SU-DHL-6 (cell line): Measurements from ENCODE around the gene GATA3.

Experiments used
- H2AFZ ChIP-seq: fragments of 200-600 bp; sonication (generic); 2 replicates; pipeline ENCODE4 v1.6.1; 2014; ENCODE audit warnings: low read depth, mild to moderate bottlenecking, moderate library complexity, mixed read lengths, antibody characterized with exemption, low read length; ENCODE audit not compliant: severe bottlenecking
- H3F3A ChIP-seq: fragments of 200-600 bp; shearing (Covaris generic); 2 replicates; pipeline ENCODE4 v1.6.0; 2016; ENCODE audit warnings: antibody characterized with exemption, mild to moderate bottlenecking; ENCODE audit not compliant: insufficient read depth
- H3K27ac ChIP-seq: fragments of 200-600 bp; sonication (generic); 2 replicates; pipeline ENCODE4 v1.5.1; 2016; ENCODE audit warnings: low read depth, mild to moderate bottlenecking, low read length, moderate library complexity, mixed read lengths
- H3K27me3 ChIP-seq: fragments of 200-600 bp; sonication (generic), shearing (Covaris generic); 2 replicates; pipeline ENCODE4 v1.6.0; 2014; ENCODE audit warnings: mild to moderate bottlenecking, low read length
- H3K36me3 ChIP-seq: fragments of 200-600 bp; sonication (generic); 2 replicates; pipeline ENCODE4 v1.6.1; 2014; ENCODE audit warnings: mild to moderate bottlenecking, low read length, mixed read lengths
- H3K4me2 ChIP-seq: fragments of 300-600, 200-600 bp; shearing (Covaris generic), sonication (generic); 2 replicates; pipeline ENCODE4 v1.6.0; 2014; ENCODE audit warnings: low read length, low read depth, mild to moderate bottlenecking; ENCODE audit not compliant: poor library complexity, severe bottlenecking
- H3K4me3 ChIP-seq: fragments of 200-600 bp; sonication (generic); 2 replicates; pipeline ENCODE4 v1.5.1; 2014; ENCODE audit warnings: antibody characterized with exemption, low read length, mild to moderate bottlenecking, mixed read lengths; ENCODE audit not compliant: insufficient read depth, poor library complexity, severe bottlenecking
- H3K79me2 ChIP-seq: fragments of 200-600 bp; sonication (generic); 2 replicates; pipeline ENCODE4 v1.6.1; 2014; ENCODE audit warnings: mild to moderate bottlenecking, low read length, moderate library complexity; ENCODE audit not compliant: insufficient read depth
- H3K9ac ChIP-seq: fragments of 200-600 bp; sonication (generic); 2 replicates; pipeline ENCODE4 v1.7.0; 2014; ENCODE audit warnings: mild to moderate bottlenecking, low read length
- H3K9me2 ChIP-seq: fragments of 200-600 bp; sonication (generic); replicated peaks from 2 replicates; pipeline ENCODE4 v1.6.1; 2014; ENCODE audit warnings: low read length; ENCODE audit not compliant: insufficient read depth
- H3K9me3 ChIP-seq: fragments of 200-600 bp; sonication (generic); 2 replicates; pipeline ENCODE4 v1.6.1; 2014; ENCODE audit warnings: low read length, mixed read lengths; ENCODE audit not compliant: insufficient read depth
- H4K20me1 ChIP-seq: fragments of 200-600 bp; sonication (generic); 2 replicates; pipeline ENCODE4 v1.6.1; 2014; ENCODE audit warnings: low read depth, mild to moderate bottlenecking, antibody characterized with exemption, low read length, moderate library complexity, mixed read lengths
- EZH2phosphoT487 ChIP-seq: fragments of 200-600 bp; sonication (generic), shearing (Covaris generic); conservative IDR thresholded peaks from 2 replicates; pipeline ENCODE4 v1.6.1; 2018; ENCODE audit warnings: mild to moderate bottlenecking, antibody characterized with exemption, low read length, moderate library complexity, mixed read lengths
- TF ChIP-seq, protein P1 (sequence below): fragments of 200-600 bp; sonication (generic); IDR thresholded peaks from one replicate; pipeline ENCODE4 v1.5.1; 2017; ENCODE audit warnings: antibody characterized with exemption, mild to moderate bottlenecking, low read length, moderate library complexity; ENCODE audit not compliant: insufficient read depth, poor library complexity, severe bottlenecking

The GATA3 gene

DNA sequence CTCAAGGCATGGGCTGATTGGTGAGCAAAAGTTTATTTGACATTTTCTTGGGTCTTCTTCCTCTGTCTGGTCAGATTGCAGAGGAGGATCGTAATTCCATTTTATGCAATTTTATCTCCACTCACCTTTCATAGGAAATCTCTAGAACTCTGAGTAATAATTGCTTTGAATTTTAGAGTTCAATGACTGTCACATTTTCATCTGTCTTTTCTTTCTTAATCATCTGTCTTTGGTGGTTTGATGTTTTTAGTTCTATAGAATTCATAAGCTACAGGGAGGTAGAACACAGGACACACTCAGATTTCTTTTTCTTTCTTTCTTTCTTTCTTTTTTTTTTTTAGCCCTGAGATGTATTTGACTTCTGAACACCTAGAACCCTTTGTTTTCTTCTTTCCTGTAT lies 11.6 kb downstream of the GATA3 start:
- H3K27ac ChIP-seq, result no peak overlapping the region
- TF ChIP-seq EZH2phosphoT487, result no peak
- TF ChIP-seq, protein P1, sequence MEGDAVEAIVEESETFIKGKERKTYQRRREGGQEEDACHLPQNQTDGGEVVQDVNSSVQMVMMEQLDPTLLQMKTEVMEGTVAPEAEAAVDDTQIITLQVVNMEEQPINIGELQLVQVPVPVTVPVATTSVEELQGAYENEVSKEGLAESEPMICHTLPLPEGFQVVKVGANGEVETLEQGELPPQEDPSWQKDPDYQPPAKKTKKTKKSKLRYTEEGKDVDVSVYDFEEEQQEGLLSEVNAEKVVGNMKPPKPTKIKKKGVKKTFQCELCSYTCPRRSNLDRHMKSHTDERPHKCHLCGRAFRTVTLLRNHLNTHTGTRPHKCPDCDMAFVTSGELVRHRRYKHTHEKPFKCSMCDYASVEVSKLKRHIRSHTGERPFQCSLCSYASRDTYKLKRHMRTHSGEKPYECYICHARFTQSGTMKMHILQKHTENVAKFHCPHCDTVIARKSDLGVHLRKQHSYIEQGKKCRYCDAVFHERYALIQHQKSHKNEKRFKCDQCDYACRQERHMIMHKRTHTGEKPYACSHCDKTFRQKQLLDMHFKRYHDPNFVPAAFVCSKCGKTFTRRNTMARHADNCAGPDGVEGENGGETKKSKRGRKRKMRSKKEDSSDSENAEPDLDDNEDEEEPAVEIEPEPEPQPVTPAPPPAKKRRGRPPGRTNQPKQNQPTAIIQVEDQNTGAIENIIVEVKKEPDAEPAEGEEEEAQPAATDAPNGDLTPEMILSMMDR, result no peak
- H3K27me3 ChIP-seq, result no peaks in the 10 kb centered on the region
- no peaks in the 10 kb centered on the region for H3K9me2 ChIP-seq
- no peak overlapping the region for H3K4me2 ChIP-seq
- no peak overlapping the region for H2AFZ ChIP-seq
- no peaks in the 10 kb centered on the region for H3K36me3 ChIP-seq
- H3K9ac ChIP-seq, result no peak overlapping the region
- H3K79me2 ChIP-seq, result no peaks in the 10 kb centered on the region
- H4K20me1 ChIP-seq, result no peaks in the 10 kb centered on the region
- no peaks in the 10 kb centered on the region for H3K9me3 ChIP-seq
- H3K4me3 ChIP-seq, result no peak overlapping the region
- H3F3A ChIP-seq, result no peaks in the 10 kb centered on the region

DNA sequence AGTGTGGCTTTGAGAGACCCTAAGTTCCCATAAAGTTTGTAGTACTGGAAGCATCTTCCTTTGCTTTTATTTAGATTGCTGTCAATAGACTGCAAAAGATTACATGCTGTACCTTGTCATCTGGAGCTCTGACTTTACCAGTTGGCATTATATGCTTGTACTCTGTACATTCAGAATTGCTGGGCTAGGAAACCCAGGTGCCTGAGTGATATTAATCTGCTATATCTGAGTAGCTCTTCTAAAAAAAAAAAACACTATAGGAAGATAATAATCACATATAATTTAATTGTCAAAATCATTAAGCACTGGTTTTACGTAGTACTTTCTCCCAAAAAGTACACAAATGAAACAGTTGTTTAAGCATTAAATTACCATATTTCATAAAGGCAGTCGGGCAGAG lies 12.3 kb downstream of the GATA3 start:
- TF ChIP-seq, protein P1, result no peak
- no peak for TF ChIP-seq EZH2phosphoT487
- Histone ChIP-seq H3K79me2 (no peaks in the 10 kb centered on the region), H3K4me2 (no peak overlapping the region), H3K9me2 (no peaks in the 10 kb centered on the region), H3F3A (no peaks in the 10 kb centered on the region), H3K4me3 (no peak overlapping the region), H3K9me3 (no peaks in the 10 kb centered on the region), H3K27me3 (no peaks in the 10 kb centered on the region), H3K9ac (no peak overlapping the region), H3K36me3 (no peaks in the 10 kb centered on the region), H4K20me1 (no peaks in the 10 kb centered on the region), H2AFZ (no peak overlapping the region), H3K27ac (no peak overlapping the region)

DNA sequence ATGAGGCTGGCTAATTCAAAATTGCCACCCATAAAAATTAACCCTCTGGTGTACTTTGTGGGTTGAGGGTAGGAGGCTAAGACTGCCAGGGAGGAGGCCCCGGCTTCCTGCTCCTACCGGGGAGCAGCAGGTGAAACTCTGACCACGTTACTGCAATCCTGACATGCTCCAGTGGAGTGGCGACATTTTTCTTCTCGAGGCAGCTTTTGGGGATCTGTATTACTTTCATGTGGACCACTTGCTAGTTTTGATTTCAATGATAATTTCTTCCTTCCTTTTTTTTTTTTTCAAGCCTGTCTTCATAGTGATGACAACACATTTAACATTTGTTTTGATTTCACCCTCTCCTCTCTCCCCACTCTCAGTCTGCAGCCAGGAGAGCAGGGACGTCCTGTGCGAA lies 14.6 kb downstream of the GATA3 start:
- TF ChIP-seq, protein P1, result no peak
- TF ChIP-seq EZH2phosphoT487, result no peak
- Histone ChIP-seq H3K4me2 (no peak overlapping the region), H3K27me3 (no peaks in the 10 kb centered on the region), H3F3A (no peaks in the 10 kb centered on the region), H4K20me1 (no peaks in the 10 kb centered on the region), H3K79me2 (no peaks in the 10 kb centered on the region), H3K9ac (no peak overlapping the region), H3K36me3 (no peaks in the 10 kb centered on the region), H3K27ac (no peak overlapping the region), H3K9me2 (no peaks in the 10 kb centered on the region), H3K4me3 (no peak overlapping the region), H2AFZ (no peak overlapping the region), H3K9me3 (no peaks in the 10 kb centered on the region)

DNA sequence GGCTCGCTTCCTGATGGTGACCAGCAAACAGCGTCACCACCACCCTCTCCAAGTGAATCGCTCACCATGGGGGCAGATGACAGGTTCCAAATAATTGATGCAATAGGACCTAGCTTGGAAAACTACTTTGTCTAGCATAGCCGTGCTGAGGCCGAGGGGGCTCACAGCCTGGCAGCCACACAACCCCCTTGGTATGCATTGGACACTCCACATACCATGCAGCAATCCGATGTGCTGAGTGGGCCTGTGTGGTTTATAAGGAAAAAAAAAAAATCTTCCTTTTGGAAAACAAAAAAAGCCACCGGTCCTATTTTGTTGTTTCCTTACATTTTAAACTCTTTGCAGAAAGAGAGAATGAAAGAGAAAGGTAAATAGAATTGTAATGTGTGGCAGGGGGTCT lies 15.1 kb downstream of the GATA3 start:
- no peak overlapping the region for H3K27ac ChIP-seq
- TF ChIP-seq, protein P1, result no peak
- no peak for TF ChIP-seq EZH2phosphoT487
- H3K36me3 ChIP-seq, result no peaks in the 10 kb centered on the region
- H3K27me3 ChIP-seq, result no peaks in the 10 kb centered on the region
- no peaks in the 10 kb centered on the region for H4K20me1 ChIP-seq
- no peak overlapping the region for H3K4me3 ChIP-seq
- no peak overlapping the region for H3K4me2 ChIP-seq
- no peaks in the 10 kb centered on the region for H3F3A ChIP-seq
- no peaks in the 10 kb centered on the region for H3K9me3 ChIP-seq
- no peaks in the 10 kb centered on the region for H3K79me2 ChIP-seq
- no peaks in the 10 kb centered on the region for H3K9me2 ChIP-seq
- no peak overlapping the region for H3K9ac ChIP-seq
- no peak overlapping the region for H2AFZ ChIP-seq
